Thoracic aorta (tissue), 2 donors: ENCODE measurements around the gene C2CD3. TPM values are rescaled to one million over a fixed set of nuclear protein-coding genes. Genes with fewer than 3 reads are reported as not detected.

Source experiments
- ATAC-seq: fragments of 150-250 bp; one replicate; pipeline ENCODE4 v1.8.0; 2017; ENCODE audit warnings: low read depth; ENCODE audit not compliant: insufficient number of reproducible peaks, low FRiP score
- DNase-seq: peaks from one replicate; pipeline ENCODE4 v3.0.0-alpha.2; 2020; ENCODE audit warnings: low spot score
- H3K27ac ChIP-seq, 2 donors: fragments of 200-600 bp; sonication (generic); 1 replicate in 1 of 2; 2 replicates in 1 of 2; pipeline ENCODE4 v1.5.1; 2016; ENCODE audit warnings: mild to moderate bottlenecking in 2 of 2, moderate library complexity in 2 of 2
- H3K27me3 ChIP-seq: fragments of 200-600 bp; sonication (generic); replicated peaks from 2 replicates; pipeline ENCODE4 v1.6.0; 2016; ENCODE audit warnings: mild to moderate bottlenecking; ENCODE audit not compliant: insufficient read depth
- H3K36me3 ChIP-seq: fragments of 200-600 bp; sonication (generic); one replicate; pipeline ENCODE4 v1.5.1; 2016
- H3K4me1 ChIP-seq, 2 donors: fragments of 200-600 bp; sonication (generic); 1 replicate in 1 of 2; 2 replicates in 1 of 2; pipeline versions ENCODE4 v1.5.1 to v1.6.0; 2016; ENCODE audit warnings: low read depth in 2 of 2, mild to moderate bottlenecking in 1 of 2; ENCODE audit not compliant: control insufficient read depth in 1 of 2
- H3K4me3 ChIP-seq: fragments of 200-600 bp; sonication (generic); 2 replicates; pipeline ENCODE4 v1.5.1; 2016; ENCODE audit warnings: mild to moderate bottlenecking
- H3K9me3 ChIP-seq: fragments of 200-600 bp; sonication (generic); 2 replicates; pipeline ENCODE4 v1.5.1; 2016
- CTCF ChIP-seq: fragments of 200-600 bp; sonication (generic); IDR thresholded peaks from one replicate; pipeline ENCODE4 v1.5.1; 2019; ENCODE audit warnings: antibody characterized with exemption
- total RNA-seq, 2 donors: library from RNA; depleted of rRNA; stranded (reverse); fragments of >200 nt; gene quantifications; one replicate each; pipeline versions ENCODE4 v1.1.0 to v1.2.3, GENCODE V29; 2016

Gene C2CD3
- total RNA-seq, 2 donors from 2014 or later = 23.7 to 30.6 TPM

GRCh38 chr11:73963861-73964260 is 206.9 kb downstream of the C2CD3 start:
- Histone ChIP-seq H3K4me1 (no peaks in the 10 kb centered on the region), H3K4me3 (no peak overlapping the region), H3K9me3 (no peaks in the 10 kb centered on the region), H3K27me3 (no peaks in the 10 kb centered on the region), H3K36me3 (no peaks in the 10 kb centered on the region), H3K27ac (no peak overlapping the region)
- DNase-seq (no peak), ATAC-seq (no peak)
- no peak for TF ChIP-seq CTCF

Other genes with a start within 250 kb of the C2CD3 start
- gene DNAJB13, start 220.0 kb downstream of the C2CD3 start, total RNA-seq = 1 to 10 TPM in 1 of 2 donors, not detected in 1; 1.8 TPM
- gene UCP2, start 188.2 kb downstream of the C2CD3 start, total RNA-seq = 10 to 100 TPM; 42.0 to 57.7 TPM
- gene UCP3, start 161.9 kb downstream of the C2CD3 start, total RNA-seq = 10 to 100 TPM in 1 of 2 donors, under 1 TPM in 1; 0.14 to 13.9 TPM
- 10 to 100 TPM; 31.2 to 37.4 TPM for gene PPME1, start 287 bp upstream of the C2CD3 start, total RNA-seq
- gene P4HA3, start 140.6 kb upstream of the C2CD3 start, total RNA-seq = 1 to 10 TPM; 4.4 to 5.7 TPM
- 10 to 100 TPM in 1 of 2 donors, 1 to 10 TPM in 1; 8.9 to 12.4 TPM for gene PGM2L1, start 227.4 kb upstream of the C2CD3 start, total RNA-seq